ENCODE data around the gene MTF1.
"Not testable (repeated sequence)": the region's sequence is repeated elsewhere in the genome, so short reads cannot be mapped to it uniquely, and the experiment has no call there.

DNA sequence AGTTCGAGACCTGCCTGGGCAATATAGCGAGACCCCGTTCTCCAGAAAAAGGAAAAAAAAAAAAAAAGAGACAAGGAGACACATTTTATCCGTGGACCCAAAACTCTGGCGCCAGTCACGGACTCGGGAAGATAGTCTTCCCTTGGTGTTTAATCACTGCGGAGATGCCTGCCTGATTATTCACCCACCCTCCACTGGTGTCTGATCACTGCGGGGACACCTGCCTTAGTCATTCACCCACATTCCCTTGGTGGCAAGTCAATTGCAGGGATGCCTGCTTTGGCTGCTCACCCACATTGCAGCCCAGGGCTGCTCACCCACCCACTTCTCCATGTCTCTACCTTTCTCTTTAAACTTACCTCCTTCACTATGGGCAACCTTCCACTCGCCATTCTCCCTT, 49.1 kb upstream of the MTF1 start:
- TF ChIP-seq, protein P1, sequence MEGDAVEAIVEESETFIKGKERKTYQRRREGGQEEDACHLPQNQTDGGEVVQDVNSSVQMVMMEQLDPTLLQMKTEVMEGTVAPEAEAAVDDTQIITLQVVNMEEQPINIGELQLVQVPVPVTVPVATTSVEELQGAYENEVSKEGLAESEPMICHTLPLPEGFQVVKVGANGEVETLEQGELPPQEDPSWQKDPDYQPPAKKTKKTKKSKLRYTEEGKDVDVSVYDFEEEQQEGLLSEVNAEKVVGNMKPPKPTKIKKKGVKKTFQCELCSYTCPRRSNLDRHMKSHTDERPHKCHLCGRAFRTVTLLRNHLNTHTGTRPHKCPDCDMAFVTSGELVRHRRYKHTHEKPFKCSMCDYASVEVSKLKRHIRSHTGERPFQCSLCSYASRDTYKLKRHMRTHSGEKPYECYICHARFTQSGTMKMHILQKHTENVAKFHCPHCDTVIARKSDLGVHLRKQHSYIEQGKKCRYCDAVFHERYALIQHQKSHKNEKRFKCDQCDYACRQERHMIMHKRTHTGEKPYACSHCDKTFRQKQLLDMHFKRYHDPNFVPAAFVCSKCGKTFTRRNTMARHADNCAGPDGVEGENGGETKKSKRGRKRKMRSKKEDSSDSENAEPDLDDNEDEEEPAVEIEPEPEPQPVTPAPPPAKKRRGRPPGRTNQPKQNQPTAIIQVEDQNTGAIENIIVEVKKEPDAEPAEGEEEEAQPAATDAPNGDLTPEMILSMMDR (conservative IDR thresholded peaks at IDR 0.05), result not testable (repeated sequence)
- TF ChIP-seq ZFX (IDR thresholded peaks at IDR 0.05), result not testable (repeated sequence)

Measured in C4-2B (cell line).